HG02852 (cell line): ENCODE results near the gene CASZ1.

Source experiments
- ATAC-seq: cut with Tn5 transposase; IDR thresholded peaks from one replicate; pipeline ENCODE4 v1.9.1; 2021; ENCODE audit warnings: mild to moderate bottlenecking, moderate library complexity; ENCODE audit not compliant: unreplicated experiment

CASZ1 gene

DNA sequence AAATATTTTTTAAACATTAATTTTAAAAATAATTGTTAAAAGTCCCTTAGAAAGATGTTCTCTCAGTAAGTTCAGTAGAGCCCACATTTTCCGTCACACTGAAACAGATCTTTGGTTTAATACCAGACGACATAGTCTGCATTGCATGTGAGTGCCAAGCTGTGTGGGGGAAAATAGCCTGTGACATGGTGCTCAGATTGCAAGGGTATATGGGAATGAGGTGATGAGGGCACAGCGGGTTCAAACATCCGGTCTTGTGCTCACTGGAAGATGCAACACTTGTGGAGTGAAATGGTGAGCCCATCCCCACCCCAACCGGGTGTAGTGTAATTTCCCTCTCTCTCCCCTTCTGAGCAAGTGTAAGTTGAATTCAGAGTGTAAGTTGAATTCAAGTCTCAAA is 207.4 kb downstream of the CASZ1 start:
- no peak for ATAC-seq

DNA sequence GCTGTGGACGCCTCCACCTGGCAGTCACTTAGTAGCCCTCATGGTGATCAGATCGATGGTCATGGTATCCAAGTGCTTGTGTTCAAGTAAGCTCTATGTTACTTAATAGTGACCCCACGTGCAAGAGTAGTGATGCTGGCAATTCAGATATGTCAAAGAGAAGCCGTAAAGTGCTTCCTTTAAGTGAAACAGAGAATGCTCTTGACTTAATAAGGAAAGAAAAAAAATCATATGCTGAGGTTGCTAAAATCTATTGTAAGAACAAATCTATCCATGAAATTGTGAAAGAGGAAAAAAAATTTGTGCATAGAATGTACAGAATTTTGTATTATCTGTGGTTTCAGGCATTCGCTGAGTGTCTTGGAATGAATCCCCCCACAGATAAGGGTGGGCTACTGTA is 207.8 kb downstream of the CASZ1 start:
- no peak for ATAC-seq
